Stimulated activated CD4-positive, alpha-beta T cell treated with anti-CD3 and anti-CD28 coated beads, Interleukin-2, amount 100 ng/mL, for 4 hours (primary cell): Measurements from ENCODE around the gene TGFBR3L.

Source experiments
- DNase-seq: peaks from one replicate; pipeline ENCODE4 v3.0.0-alpha.2; 2020; ENCODE audit warnings: low read depth

Gene TGFBR3L

DNA sequence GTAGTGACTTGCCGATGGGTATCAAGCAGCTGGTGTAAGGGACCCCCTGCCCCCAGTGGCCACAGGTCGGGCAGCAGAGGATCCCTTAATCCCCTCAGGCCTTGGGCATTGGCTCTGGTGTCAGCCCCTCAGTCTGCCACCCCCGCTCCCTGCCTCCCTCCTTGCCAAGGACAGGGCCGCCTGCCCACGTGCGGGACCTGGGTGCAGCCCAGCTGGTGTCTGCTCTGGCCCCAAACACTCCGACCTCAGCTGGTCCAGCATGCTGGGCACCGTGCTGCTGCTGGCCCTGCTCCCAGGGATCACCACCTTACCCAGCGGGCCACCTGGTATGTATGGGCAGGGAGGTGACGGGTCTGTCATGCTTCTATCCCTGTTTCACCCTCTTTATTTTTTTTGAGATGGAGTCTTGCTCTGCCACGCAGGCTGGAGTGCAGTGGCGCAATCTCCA is at the start of gene TGFBR3L:
TSS of gene TGFBR3L (plus strand) at position 233 of the 448 bp plus-strand sequence.
- no peak for DNase-seq

DNA sequence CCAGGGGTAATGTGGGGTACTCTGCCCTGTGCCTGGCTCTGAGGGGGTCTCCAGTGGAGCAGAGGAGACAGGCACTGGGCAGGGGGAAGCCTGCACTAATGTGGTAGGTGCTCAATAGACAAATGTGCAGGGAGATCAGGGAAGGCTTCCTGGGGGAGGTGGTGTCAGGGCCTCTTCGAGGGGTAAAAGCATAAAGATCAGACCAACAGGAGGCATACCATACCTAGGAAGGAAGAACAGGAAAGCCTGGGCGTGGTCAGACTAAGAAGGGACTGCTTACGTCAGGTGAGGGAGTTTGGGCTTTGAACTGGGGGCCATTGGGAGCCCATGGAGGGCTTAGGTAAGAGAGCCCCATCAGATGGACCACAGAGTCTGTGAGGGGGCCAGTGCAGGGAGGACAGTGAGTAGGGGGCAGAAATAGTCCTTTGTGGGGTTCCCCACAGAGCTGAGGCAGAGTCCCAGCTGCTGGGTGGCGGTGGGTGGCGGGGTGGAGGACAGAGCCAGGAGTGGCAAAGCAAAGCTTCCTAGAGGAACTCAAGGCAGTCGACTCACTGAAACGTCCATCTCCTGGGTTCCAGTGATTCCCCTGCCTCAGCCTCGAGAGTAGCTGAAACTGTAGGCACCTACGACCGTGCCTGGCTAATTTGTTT is 49.2 kb upstream of the TGFBR3L start:
- DNase-seq, result no peak

- DNase-seq, result no peak
Observed at GRCh38 chr19:7866399-7867091, 48.1 kb upstream of the TGFBR3L start.

GRCh38 chr19:7867092-7867844 is 47.4 kb upstream of the TGFBR3L start:
- DNase-seq, result no peak

DNA sequence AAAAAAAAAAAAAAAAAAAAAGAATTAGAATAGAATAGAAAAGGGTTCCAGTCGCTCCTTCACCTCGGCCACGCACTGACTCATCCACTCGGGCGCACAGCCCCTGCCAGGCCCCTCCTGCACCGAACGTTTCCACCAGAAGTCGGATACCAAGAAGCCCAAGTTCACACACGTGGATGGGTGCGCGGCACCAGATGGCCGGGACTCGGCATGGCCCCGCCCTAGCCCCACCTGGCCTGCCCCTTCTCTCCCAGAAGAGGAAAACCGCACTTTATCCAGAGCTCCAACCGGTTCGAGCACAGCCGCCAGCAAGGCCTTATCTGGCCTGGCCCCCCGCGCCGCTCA is 46.3 kb upstream of the TGFBR3L start:
- no peak for DNase-seq

GRCh38 chr19:7868671-7869452 is 45.8 kb upstream of the TGFBR3L start:
- peak; percentile 73 for DNase-seq

GRCh38 chr19:7869453-7869909 is 45.1 kb upstream of the TGFBR3L start:
- peak; percentile 75 for DNase-seq

DNA sequence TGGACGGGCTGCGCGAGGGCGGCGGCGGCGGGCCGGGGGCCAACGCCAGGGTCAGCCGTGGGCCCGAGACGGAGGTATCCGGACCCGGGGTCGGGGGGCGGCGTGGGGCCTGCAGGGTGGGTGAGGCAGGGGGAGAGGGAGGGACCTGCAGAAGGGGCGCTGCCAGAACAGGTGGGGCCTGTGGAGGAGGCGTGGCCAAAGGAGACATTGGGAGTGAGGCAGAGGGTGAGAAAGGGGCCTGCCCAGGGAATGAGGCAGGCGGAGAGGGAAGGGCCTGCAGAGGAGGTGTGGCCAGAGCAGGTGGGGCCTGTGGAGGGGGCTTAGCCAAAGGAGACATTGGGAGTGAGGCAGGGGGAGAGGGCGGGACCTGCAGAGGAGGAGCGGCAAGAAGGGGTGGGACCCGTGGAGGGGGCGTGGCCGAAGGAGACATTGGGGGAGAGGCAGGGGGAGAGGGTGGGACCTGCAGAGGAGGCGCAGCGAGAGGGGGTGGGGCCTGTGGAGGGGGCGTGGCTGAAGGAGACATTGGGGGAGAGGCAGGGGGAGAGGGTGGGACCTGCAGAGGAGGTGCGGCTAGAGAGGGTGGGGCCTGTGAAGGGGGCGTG is 44.6 kb upstream of the TGFBR3L start:
- DNase-seq, result peak; percentile 37

DNA sequence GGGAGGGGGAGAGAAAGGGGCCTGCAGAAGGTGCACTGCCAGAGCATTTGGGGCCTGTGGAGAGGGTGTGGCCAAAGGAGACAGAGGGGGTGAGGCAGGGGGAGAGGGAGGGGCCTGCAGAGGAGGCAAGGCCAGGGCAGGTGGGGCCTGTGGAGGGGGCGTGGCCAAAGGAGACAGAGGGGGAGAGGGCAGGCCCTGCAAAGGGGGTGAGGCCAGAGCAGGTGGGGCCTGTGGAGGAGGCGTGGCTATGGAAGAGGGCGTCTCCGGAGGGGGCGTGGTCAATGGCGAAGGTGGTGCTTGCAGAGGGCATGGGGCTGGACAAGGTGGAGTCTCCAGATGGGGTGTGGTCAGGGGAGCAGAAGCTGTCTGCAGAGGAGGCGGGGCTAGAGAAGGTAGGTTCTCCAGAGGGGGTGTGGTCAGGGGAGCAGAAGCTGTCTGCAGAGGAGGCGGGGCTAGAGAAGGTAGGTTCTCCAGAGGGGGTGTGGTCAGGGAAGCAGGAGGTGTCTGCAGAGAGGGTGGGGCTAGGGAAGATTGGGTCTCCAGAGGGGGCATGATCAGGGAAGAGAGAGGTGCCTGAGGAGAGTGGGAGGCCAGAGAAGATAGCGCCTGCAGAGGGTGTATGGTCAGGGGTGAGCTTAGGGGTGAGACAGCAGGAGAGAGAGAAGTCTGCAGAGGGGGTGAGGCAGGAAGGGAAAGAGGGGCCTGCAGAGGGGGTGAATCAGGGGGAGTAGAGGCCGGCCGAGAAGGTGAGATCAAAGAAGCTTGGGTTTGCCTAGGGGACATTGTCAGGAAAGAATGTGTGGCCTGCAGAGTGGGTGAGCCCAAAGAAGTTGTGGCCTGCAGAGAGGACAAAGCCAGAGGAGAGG is 43.8 kb upstream of the TGFBR3L start:
- no peak for DNase-seq

- peak; percentile 72 for DNase-seq
Observed at GRCh38 chr19:7871437-7872305, 43.0 kb upstream of the TGFBR3L start.

DNA sequence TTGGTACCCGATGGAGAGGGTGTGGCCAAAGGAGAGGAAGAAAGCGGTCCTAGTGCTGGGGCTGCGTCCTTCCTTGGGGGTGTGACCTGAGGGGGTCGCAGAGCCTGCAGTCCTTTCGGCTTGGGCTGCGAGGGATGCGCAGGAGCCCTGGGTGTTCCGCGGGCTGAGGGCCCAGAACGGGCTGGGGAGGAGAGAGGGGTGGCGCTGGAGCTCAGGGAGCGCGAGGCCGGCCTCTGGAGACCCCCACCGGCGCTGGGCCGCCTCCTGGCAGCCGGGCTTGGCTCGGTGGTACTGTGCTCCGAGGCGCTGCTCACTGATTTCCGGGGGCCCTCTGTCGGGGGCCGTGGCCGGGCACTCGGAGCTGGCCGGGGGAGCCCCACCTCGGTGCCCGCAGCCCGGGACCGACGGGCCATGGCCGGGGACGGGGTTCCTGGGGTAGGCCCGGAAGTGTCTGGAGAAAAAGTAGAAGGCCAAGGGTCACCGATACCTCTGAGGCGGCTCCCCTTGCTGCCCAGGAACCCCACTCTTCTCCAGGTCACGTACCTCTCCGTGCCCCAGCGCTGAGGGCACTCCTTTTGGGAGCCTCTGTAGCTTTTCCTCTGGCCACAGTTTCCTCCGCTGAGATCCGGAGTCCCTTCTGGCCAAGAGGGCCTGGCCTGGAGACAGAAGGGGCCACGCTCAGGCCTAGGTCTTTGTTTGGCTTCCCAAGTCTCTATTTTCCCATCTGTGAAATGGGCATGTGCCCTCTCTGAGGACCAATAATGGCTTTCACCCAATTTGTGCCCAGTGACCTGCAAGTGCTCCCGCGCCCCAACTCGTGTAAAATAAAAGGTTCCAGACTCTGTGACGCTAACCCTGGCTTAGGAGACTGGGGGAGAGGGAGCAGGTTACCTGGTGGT is 42.1 kb upstream of the TGFBR3L start:
- no peak for DNase-seq

DNA sequence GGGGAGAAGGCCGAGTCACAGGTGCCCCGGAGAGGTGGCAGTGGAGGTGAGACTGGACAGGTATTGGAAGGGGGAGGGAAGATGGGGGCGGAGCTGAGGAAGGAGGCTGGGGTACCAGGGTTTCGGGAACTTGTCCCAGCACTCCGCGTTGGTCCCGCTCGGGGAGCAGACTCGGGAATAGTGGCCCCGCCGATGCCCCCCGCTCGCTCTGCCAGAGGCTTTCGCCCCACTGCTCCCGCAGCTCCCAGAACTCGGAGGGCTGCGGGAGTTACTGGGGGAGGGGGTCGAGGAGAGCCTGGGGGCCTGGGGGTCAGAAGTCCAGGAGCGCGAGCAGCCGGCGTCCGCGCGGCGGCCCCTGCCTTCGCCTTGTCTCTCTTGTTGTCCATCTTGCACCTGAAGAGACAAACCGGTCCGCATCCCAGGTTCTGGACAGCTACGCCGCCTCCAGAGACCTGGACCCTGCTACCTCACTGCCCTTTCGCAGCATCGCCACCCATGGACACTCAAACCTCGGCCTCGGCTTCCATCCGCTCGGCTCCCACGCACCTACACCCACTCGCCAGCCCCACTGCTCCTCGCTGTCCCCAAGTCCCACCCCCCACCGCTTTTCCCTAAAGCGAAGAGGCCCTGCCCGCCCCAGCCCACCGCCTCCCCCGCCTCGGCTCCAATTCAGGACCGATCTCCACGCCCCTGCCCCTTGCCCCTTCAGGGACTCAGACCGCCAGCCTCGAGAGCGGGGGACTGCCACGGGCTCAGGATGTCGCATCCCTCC is 41.1 kb upstream of the TGFBR3L start:
- no peak for DNase-seq

DNA sequence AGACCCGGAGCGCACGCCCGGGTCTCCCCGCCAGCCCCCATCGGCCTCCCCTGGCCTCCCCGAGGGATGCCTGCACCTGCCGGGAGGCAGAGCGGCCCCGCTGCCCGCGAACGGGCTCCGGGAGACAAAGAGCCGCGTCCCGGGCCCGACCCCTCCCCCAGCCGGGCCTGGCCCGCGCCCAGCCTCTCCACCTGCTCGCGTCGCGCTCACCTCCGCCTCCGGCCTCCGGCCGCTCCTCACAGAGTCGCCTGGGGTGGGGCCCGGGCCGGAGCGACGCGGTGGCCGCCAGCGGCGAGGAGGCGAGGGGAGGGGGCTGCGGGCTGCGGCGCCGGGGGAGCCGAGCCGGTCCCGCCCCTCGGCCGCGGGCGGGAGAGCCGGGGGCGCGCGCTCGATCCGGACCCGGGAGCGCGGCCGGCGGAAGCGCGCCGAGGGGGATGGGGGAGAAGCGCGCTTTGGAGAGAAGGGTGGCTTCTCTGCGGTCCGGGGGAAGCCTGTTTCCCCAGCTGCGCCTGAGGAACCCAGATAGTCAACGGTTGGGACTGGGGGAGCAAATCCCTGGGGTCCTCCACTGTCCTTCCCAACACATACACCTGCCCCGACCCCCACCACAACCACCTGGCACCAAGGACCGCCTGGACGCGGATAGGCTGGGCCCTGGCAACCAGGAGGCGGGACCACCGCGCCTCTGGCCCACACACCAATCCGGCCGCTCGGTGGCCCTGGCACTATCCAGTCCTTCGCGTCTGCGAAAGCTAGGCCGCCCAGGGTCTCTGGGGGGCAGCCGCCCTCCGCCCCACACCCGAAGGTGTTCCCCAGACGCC is 40.3 kb upstream of the TGFBR3L start, which contains the start of gene PRR36:
TSS of gene PRR36 (minus strand) at position 315 of the 821 bp plus-strand sequence. CDS start 701 bp downstream, outside the sequence.
- DNase-seq, result no peak

DNA sequence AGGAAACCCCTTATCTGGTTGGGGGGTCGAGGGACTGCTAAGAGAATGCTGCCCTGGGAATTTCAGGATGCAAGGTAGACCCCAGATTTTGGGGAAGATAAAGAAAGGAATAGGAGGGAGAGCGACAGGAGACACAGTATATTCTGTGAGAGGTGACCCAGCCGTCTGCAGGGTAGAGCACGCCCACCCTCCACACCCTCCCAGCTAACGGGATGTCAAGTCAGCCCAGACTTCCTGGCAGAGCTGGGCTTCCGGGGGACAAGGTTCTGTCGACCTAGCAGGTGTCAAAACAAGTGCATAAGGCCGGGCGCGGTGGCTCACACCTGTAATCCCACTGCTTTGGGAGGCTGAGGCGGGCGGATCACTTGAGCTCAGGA is 39.7 kb upstream of the TGFBR3L start:
- no peak for DNase-seq

DNA sequence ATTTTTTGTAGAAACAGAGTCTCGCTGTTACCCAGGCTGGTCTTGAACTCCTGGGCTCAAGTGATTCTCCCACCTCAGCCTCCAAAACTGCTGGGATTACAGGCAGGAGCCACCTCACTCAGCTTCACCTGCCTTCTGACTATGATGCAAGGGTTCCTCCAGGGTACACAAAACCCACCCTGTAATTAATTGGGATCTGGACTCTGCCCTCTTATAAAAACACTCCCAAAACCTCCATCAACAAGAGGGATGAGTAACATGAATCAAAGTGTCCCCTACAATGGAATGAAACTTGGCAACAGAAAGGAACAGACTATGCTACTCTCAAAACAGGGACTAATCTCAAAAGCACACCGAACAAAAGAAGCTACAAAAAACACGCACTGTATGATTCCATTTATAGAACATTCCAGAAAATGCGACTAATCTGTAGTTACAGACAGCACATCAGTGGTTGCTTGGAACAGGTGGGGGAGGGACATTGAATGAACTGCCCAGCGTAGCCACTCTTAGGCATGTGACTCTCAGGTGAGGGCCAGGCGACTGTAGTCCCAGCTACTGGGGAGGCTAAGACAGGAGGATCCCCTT is 37.3 kb upstream of the TGFBR3L start:
- no peak for DNase-seq

DNA sequence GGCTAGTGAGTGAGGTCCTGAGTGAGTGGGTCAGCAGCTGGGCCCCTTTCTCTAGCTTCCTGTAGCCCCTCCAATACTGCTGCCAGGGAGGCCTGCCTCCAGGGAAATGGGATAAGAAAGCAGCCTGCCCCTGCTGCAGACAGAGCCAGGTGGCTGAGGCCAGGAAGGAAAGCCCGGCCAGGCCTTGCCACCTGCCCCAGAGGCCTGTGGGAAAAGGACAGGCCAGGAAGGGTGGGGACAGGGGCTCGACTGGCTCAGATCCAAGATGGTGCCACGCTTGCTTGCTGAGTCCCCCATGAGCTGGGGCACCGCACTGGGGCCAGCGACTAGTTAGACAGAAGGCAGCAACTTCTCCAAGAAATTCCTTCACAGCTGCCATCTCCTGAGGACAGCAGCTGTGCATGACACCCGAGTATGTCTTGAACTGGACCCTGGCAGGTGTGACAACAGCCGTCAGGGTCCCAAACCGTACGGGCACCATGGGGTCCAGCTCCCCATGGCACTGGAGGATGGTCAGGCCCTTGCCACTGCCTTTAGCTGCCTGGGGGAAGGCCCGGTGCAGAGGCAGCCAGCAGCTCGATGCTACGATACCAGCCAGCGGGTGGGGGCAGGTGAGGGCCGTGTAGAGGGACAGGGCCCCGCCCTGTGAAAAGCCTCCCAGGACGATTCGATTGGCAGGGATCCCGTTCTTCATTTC is 35.4 kb upstream of the TGFBR3L start:
- DNase-seq, result no peak
